Uterus (tissue), 2 donors: Measurements from ENCODE around the gene FOXF2.

Experiments
- CTCF ChIP-seq, 4 experiments: fragments of 200-600 bp in 2 of 4; fragments of 450-650 bp in 2 of 4; sonication (generic) in 2 of 4; IDR thresholded peaks; one replicate each; pipeline ENCODE4 v1.5.1; 2016 to 2019; ENCODE audit warnings: antibody characterized with exemption in 4 of 4, mild to moderate bottlenecking in 2 of 4, moderate library complexity in 1 of 4
- POLR2A ChIP-seq, 2 donors: fragments of 450-650 bp; IDR thresholded peaks; one replicate each; pipeline ENCODE4 v1.6.1; 2016; ENCODE audit warnings: antibody characterized with exemption in 2 of 2, mild to moderate bottlenecking in 1 of 2, moderate library complexity in 1 of 2

- TF ChIP-seq CTCF (IDR thresholded peaks at IDR 0.05) = no peak
- TF ChIP-seq POLR2A (IDR thresholded peaks at IDR 0.05) = no peak
These were observed 23.7 kb upstream of the FOXF2 start for GRCh38 chr6:1365686-1366085.
